ENCODE measurements around the gene RAB9A. TPM values are rescaled to one million over a fixed set of nuclear protein-coding genes. Genes with fewer than 3 reads are reported as not detected.

The RAB9A gene
- total RNA-seq, 1 experiment from 2014 or later: 25.8 TPM

GRCh38 chrX:13658602-13659001 is 30.3 kb upstream of the RAB9A start:
- no TSS peak for BruUV-seq (replicated peaks)
- peak; percentile 72 for DNase-seq (ENCODE audit: low spot score)
- H3K36me3 ChIP-seq (ENCODE audit: insufficient read depth, low read length, poor library complexity, severe bottlenecking): no peaks in the 10 kb centered on the region
- CTCF ChIA-PET: interaction anchor here (0.7 to 1.1 kb wide), 2 partner anchors 99 to 152 kb away, joined by 3 to 4 read pairs; no protein-coding TSS in a partner anchor
- TF ChIP-seq CTCF (conservative IDR thresholded peaks at IDR 0.05; ENCODE audit: low read depth, low read length) (peak; percentile 75), EZH2 (IDR thresholded peaks at IDR 0.05; ENCODE audit: borderline replicate concordance, low read depth, low read length, poor library complexity, severe bottlenecking) (no peak)
- intact Hi-C loops (cut with micrococcal nuclease; ENCODE audit: unreplicated experiment): loop anchor here (1.0 kb wide), 2 partner anchors 90 to 374 kb away; no protein-coding TSS in a partner anchor
- no peaks in the 10 kb centered on the region for H3K4me1 ChIP-seq (ENCODE audit: insufficient read depth, low read length, poor library complexity, severe bottlenecking)
- no peak overlapping the region for H3K4me3 ChIP-seq (ENCODE audit: low read depth, low read length, poor library complexity, severe bottlenecking)
- no peaks in the 10 kb centered on the region for H3K9me3 ChIP-seq (ENCODE audit: low read depth, low read length, poor library complexity, severe bottlenecking)
- H3K27ac ChIP-seq (ENCODE audit: low read depth, low read length, poor library complexity, severe bottlenecking): no peak overlapping the region
- no peaks in the 10 kb centered on the region for H3K27me3 ChIP-seq (replicated peaks; ENCODE audit: insufficient read depth, low read depth, low read length, poor library complexity)
- POLR2A ChIA-PET (ENCODE audit: low non-redundant PET): no interaction called here

- intact Hi-C loops (cut with micrococcal nuclease; ENCODE audit: unreplicated experiment): no loop called here
- no peak for TF ChIP-seq CTCF (conservative IDR thresholded peaks at IDR 0.05; ENCODE audit: low read depth, low read length)
- TF ChIP-seq EZH2 (IDR thresholded peaks at IDR 0.05; ENCODE audit: borderline replicate concordance, low read depth, low read length, poor library complexity, severe bottlenecking): no peak
- no peaks in the 10 kb centered on the region for H3K4me1 ChIP-seq (ENCODE audit: insufficient read depth, low read length, poor library complexity, severe bottlenecking)
- H3K9me3 ChIP-seq (ENCODE audit: low read depth, low read length, poor library complexity, severe bottlenecking): no peaks in the 10 kb centered on the region
- no peaks in the 10 kb centered on the region for H3K27me3 ChIP-seq (replicated peaks; ENCODE audit: insufficient read depth, low read depth, low read length, poor library complexity)
- no peaks in the 10 kb centered on the region for H3K36me3 ChIP-seq (ENCODE audit: insufficient read depth, low read length, poor library complexity, severe bottlenecking)
- H3K27ac ChIP-seq (ENCODE audit: low read depth, low read length, poor library complexity, severe bottlenecking): no peak overlapping the region
- CTCF ChIA-PET: interaction anchor here (0.7 to 1.1 kb wide), 2 partner anchors 98 to 152 kb away, joined by 3 to 4 read pairs; no protein-coding TSS in a partner anchor
- no peak overlapping the region for H3K4me3 ChIP-seq (ENCODE audit: low read depth, low read length, poor library complexity, severe bottlenecking)
- no peak for DNase-seq (ENCODE audit: low spot score)
- POLR2A ChIA-PET (ENCODE audit: low non-redundant PET): no interaction called here
- no TSS peak for BruUV-seq (replicated peaks)
Observed at GRCh38 chrX:13659063-13659462, 29.9 kb upstream of the RAB9A start.

- no peak for TF ChIP-seq EZH2 (IDR thresholded peaks at IDR 0.05; ENCODE audit: borderline replicate concordance, low read depth, low read length, poor library complexity, severe bottlenecking)
- TF ChIP-seq CTCF (conservative IDR thresholded peaks at IDR 0.05; ENCODE audit: low read depth, low read length): no peak
- Histone ChIP-seq H3K4me1 (ENCODE audit: insufficient read depth, low read length, poor library complexity, severe bottlenecking) (no peaks in the 10 kb centered on the region), H3K36me3 (ENCODE audit: insufficient read depth, low read length, poor library complexity, severe bottlenecking) (no peaks in the 10 kb centered on the region), H3K4me3 (ENCODE audit: low read depth, low read length, poor library complexity, severe bottlenecking) (no peak overlapping the region), H3K9me3 (ENCODE audit: low read depth, low read length, poor library complexity, severe bottlenecking) (no peaks in the 10 kb centered on the region), H3K27ac (ENCODE audit: low read depth, low read length, poor library complexity, severe bottlenecking) (no peak overlapping the region), H3K27me3 (replicated peaks; ENCODE audit: insufficient read depth, low read depth, low read length, poor library complexity) (no peaks in the 10 kb centered on the region)
- ChIA-PET CTCF (no interaction called here), POLR2A (ENCODE audit: low non-redundant PET) (no interaction called here)
- no TSS peak for BruUV-seq (replicated peaks)
- DNase-seq (ENCODE audit: low spot score): no peak
- intact Hi-C loops (cut with micrococcal nuclease; ENCODE audit: unreplicated experiment): no loop called here
Observed at GRCh38 chrX:13661735-13662288, 27.1 kb upstream of the RAB9A start.
